GM12878 (cell line): ENCODE data around the gene NCBP3. TPM values are rescaled to one million over a fixed set of nuclear protein-coding genes. Genes with fewer than 3 reads are reported as not detected.
A peak's percentile ranks its signal among the peaks of the same experiment; 100 is the strongest.

Experiments
- ATAC-seq: fragments of 200-7000 bp; cut with Tn5 transposase; 3 replicates; pipeline ENCODE4 v1.9.1; 2020; ENCODE audit warnings: mild to moderate bottlenecking, moderate library complexity
- BruUV-seq: library from RNA; stranded (reverse); fragments of 400-500 nt; replicated peaks from 2 replicates; lab custom pipeline; 2021; lab: Mats Ljungman, UMichigan
- CTCF ChIA-PET: fragments of 300-600 bp; sonication (Branson Sonifier 250); formaldehyde crosslinking; extraction: SDS; loops from one replicate; lab custom pipeline; 2021; ENCODE audit warnings: inconsistent platforms; lab: Yijun Ruan, JAX
- POLR2A ChIA-PET: fragments of 350-600 bp; formaldehyde crosslinking; extraction: SDS; loops from one replicate; lab custom pipeline; 2021; ENCODE audit warnings: inconsistent platforms; lab: Charles Lee
- RAD21 ChIA-PET: fragments of 300-600 bp; sonication (Branson Sonifier 250); formaldehyde crosslinking; loops from one replicate; lab custom pipeline; 2023; ENCODE audit warnings: antibody characterized with exemption; ENCODE audit not compliant: unreplicated experiment; lab: Charles Lee
- SMC1A ChIA-PET: fragments of 300-600 bp; sonication (Branson Sonifier 250); formaldehyde crosslinking; loops from one replicate; lab custom pipeline; 2023; ENCODE audit not compliant: unreplicated experiment, uncharacterized antibody; lab: Charles Lee
- DNase-seq: peaks from one replicate; pipeline ENCODE4 v3.0.0-alpha.2; 2011; ENCODE audit warnings: low read depth, low spot score
- FAIRE-seq: peaks from 3 replicates; lab custom pipeline; 2011; peaks lifted over from hg19 to GRCh38; lab: Jason Lieb, UNC
- H2AFZ ChIP-seq: 2 replicates; pipeline ENCODE4 v1.6.0; 2011; ENCODE audit warnings: low read depth, low read length, control low read depth; ENCODE audit not compliant: control insufficient read depth
- H3K27ac ChIP-seq: 2 replicates; pipeline ENCODE4 v1.5.1; 2011; ENCODE audit warnings: control low read depth; ENCODE audit not compliant: control insufficient read depth, insufficient read depth
- H3K27me3 ChIP-seq, 2 experiments: replicated peaks in 1 of 2; 2 replicates each; pipeline versions ENCODE4 v1.6.0 to v1.6.1; 2011; ENCODE audit warnings: low read length in 1 of 2; ENCODE audit not compliant: control insufficient read depth in 2 of 2, insufficient read depth in 2 of 2
- H3K36me3 ChIP-seq, 2 experiments: 2 replicates each; pipeline ENCODE4 v1.5.1; 2011; ENCODE audit warnings: low read length in 1 of 2; ENCODE audit not compliant: control insufficient read depth in 2 of 2, insufficient read depth in 2 of 2
- H3K4me1 ChIP-seq: 2 replicates; pipeline ENCODE4 v1.6.1; 2011; ENCODE audit warnings: mild to moderate bottlenecking, low read length, moderate library complexity, mixed read lengths; ENCODE audit not compliant: control insufficient read depth, insufficient read depth
- H3K4me2 ChIP-seq: 2 replicates; pipeline ENCODE4 v1.6.0; 2011; ENCODE audit warnings: control low read depth; ENCODE audit not compliant: control insufficient read depth, insufficient read depth
- H3K4me3 ChIP-seq: fragments of 200-600 bp; sonication (generic); 2 replicates; pipeline ENCODE4 v1.5.1; 2016
- H3K79me2 ChIP-seq: 2 replicates; pipeline ENCODE4 v1.6.0; 2011; ENCODE audit warnings: low read length; ENCODE audit not compliant: control insufficient read depth, insufficient read depth
- H3K9ac ChIP-seq: 2 replicates; pipeline ENCODE4 v1.8.0; 2011; ENCODE audit warnings: low read length, control low read depth, mixed read lengths; ENCODE audit not compliant: control insufficient read depth, insufficient read depth
- H3K9me3 ChIP-seq: replicated peaks from 3 replicates; pipeline ENCODE4 v1.5.1; 2011; ENCODE audit warnings: mild to moderate bottlenecking, low read length; ENCODE audit not compliant: control insufficient read depth, insufficient read depth
- H4K20me1 ChIP-seq: 2 replicates; pipeline ENCODE4 v1.6.0; 2011; ENCODE audit not compliant: control insufficient read depth, insufficient read depth
- ASH2L ChIP-seq: fragments of 300-600, 200-600 bp; sonication (generic); IDR thresholded peaks from 2 replicates; pipeline ENCODE4 v1.6.1; 2017; ENCODE audit warnings: low read depth, mild to moderate bottlenecking, borderline replicate concordance
- BHLHE40 ChIP-seq, 2 experiments: fragments of 450-650 bp in 1 of 2; IDR thresholded peaks; 2 replicates each; pipeline ENCODE4 v1.6.1; 2011 to 2017; ENCODE audit warnings: low read depth in 2 of 2, borderline replicate concordance in 1 of 2, improper control_type of control experiment in 1 of 2, low read length in 1 of 2, mild to moderate bottlenecking in 1 of 2
- MYC ChIP-seq: IDR thresholded peaks from 2 replicates; pipeline ENCODE4 v1.6.1; 2011; ENCODE audit warnings: mild to moderate bottlenecking, low read length, moderate library complexity, inconsistent platforms; ENCODE audit not compliant: insufficient read depth, insufficient replicate concordance, insufficient read length, severe bottlenecking
- RELA ChIP-seq: fragments of 450-650 bp; IDR thresholded peaks from 2 replicates; pipeline ENCODE4 v1.8.0; 2014; ENCODE audit warnings: borderline replicate concordance; ENCODE audit not compliant: partially characterized antibody
- SREBF2 ChIP-seq: IDR thresholded peaks from 2 replicates; pipeline ENCODE4 v1.6.1; 2012; ENCODE audit warnings: mild to moderate bottlenecking, low read length
- ZBTB11 ChIP-seq: fragments of 450-650 bp; formaldehyde crosslinking; IDR thresholded peaks from 2 replicates; pipeline ENCODE4 v1.5.0; 2022; ENCODE audit warnings: mild to moderate bottlenecking, missing genetic modification characterization
- WGBS: methylation state at CpG from one replicate; pipeline ENCODE4 v1.1.6; 2016; ENCODE audit warnings: low lambda C conversion rate; ENCODE audit not compliant: insufficient replicate concordance, insufficient coverage; ENCODE audit errors: missing lambda C conversion rate; 5-methylcytosine and 5-hydroxymethylcytosine counted together
- in situ Hi-C: fragments of 300-500 bp; cut with MboI; formaldehyde crosslinking; loops from 9 replicates; pipeline ENCODE4 v1.14.3; 2018; ENCODE audit warnings: mixed read lengths
- intact Hi-C: fragments of 100-400 bp; cut with micrococcal nuclease; formaldehyde crosslinking; loops from one replicate; pipeline ENCODE4 v1.14.2; 2022; ENCODE audit not compliant: unreplicated experiment
- polyA plus RNA-seq, 11 experiments: library from polyadenylated mRNA; depleted of rRNA in 4 of 11; unstranded in 6 of 11; stranded (reverse) in 5 of 11; fragments of >200 nt; fragmentation: Nextera tagmentation in 4 of 11; fragmentation: Illumina TruSeq in 1 of 11; extraction: Ambion mirVana in 4 of 11; extraction: Trizol in 1 of 11; gene quantifications; 1 replicate in 1 of 11; 2 replicates in 10 of 11; pipeline versions ENCODE4 v1.2.1 to v1.2.3, GENCODE V29; 2011 to 2016; ENCODE audit warnings: inconsistent platforms in 2 of 11, missing spikeins in 2 of 11, low read depth in 1 of 11
- total RNA-seq, 4 experiments: library from RNA; depleted of rRNA in 3 of 4; stranded (reverse); fragments of >200 nt in 3 of 4; fragmentation: Illumina TruSeq in 1 of 4; extraction: Trizol in 1 of 4; gene quantifications; 2 replicates each; pipeline versions ENCODE4 v1.2.1 to v1.2.3, GENCODE V29; 2013 to 2021
- TF ChIP-seq, protein P1 (sequence below): fragments of 450-650 bp; IDR thresholded peaks from 2 replicates; pipeline ENCODE4 v1.6.1; 2018; ENCODE audit warnings: borderline replicate concordance, mild to moderate bottlenecking; ENCODE audit not compliant: partially characterized antibody

NCBP3 gene
- total and polyA plus RNA-seq, 10 of the 15 experiments (the other 5 are each of a cell fraction or from before 2014, with no cell fraction given) = 5.2 to 32.0 (median 23.2) TPM

- RAD21 ChIA-PET = no interaction called here
- Histone ChIP-seq H3K79me2 (no peaks in the 10 kb centered on the region), H2AFZ (no peak overlapping the region), H3K4me2 (no peak overlapping the region), H3K27me3 (peaks cover 0 to 2% of the 10 kb centered on the region in 2 experiments; a peak in 1 of 4 replicates), H3K9me3 (no peaks in the 10 kb centered on the region), H4K20me1 (no peaks in the 10 kb centered on the region), H3K9ac (no peak overlapping the region), H3K4me1 (peaks cover 3% of the 10 kb centered on the region), H3K4me3 (no peak overlapping the region), H3K36me3 (no peaks in the 10 kb centered on the region), H3K27ac (no peak overlapping the region)
- DNase-seq (no peak), ATAC-seq (no peak), FAIRE-seq (no peak)
- CTCF ChIA-PET = interaction anchor here (0.6 to 1.9 kb wide), 3 partner anchors 27 to 45 kb away, joined by 3 to 10 read pairs (median 4); partner anchors contain the start of gene NCBP3
- in situ Hi-C loops (no loop called here), intact Hi-C loops (no loop called here)
- POLR2A ChIA-PET = interaction anchor here (0.5 kb wide), 1 partner anchor 95 kb away, joined by 3 read pairs; no protein-coding TSS in a partner anchor
- 16% methylated on average over 4 of the region's 4 CpGs for WGBS
- no TSS peak for BruUV-seq
- SMC1A ChIA-PET = interaction anchor here (1.3 to 1.8 kb wide), 2 partner anchors 13 to 23 kb away, joined by 3 to 4 read pairs; no protein-coding TSS in a partner anchor
- TF ChIP-seq RELA = no peak
These were observed 44.8 kb upstream of the NCBP3 start for GRCh38 chr17:3890878-3891219.

DNA sequence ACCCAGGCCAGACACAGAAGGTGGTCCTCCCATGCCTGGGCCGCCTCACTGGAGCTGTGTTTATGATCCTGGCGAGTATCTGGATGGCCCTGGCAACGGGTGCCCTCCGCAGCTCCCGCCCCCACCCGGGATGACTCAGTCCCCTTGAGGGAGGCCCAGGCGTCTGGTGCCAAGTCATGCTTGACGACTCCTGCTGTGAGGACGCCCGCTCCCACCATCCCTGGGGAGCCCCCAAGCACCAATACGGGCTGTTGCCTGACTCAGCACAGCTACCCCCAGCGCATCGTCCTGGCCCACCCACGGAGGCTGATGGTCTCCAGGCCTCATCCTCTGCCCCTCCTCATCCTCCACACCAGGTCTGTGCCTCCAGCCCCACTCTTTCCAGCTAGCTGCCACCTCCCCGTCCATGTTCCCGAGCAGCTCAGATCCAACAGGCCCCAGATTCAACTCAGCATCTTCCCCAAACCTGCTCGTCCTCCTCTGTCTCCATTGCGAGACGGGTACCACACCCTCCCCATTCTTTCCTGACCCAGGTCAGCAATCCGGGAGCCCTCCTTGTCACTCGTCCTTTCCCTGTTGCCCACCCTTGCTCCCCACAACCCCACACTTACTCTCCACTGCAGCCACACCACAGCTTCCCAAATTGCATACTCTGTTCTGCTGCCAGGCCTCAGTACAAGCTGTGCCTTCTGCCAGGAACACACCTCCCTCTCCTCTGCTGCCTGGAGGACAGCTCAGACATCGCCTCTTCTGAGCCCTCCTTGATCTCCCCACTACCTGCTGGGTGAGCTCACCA, 44.2 kb upstream of the NCBP3 start:
- no peak overlapping the region for H3K9ac ChIP-seq
- H3K9me3 ChIP-seq = no peaks in the 10 kb centered on the region
- ChIA-PET POLR2A (interaction anchor here (0.5 kb wide), 1 partner anchor 94 kb away, joined by 3 read pairs; no protein-coding TSS in a partner anchor), RAD21 (interaction anchor here (1.2 kb wide), 1 partner anchor 21 kb away, joined by 4 read pairs; no protein-coding TSS in a partner anchor), SMC1A (interaction anchor here (1.3 to 1.8 kb wide), 2 partner anchors 14 to 24 kb away, joined by 3 to 4 read pairs; no protein-coding TSS in a partner anchor), CTCF (interaction anchor here (0.6 to 1.9 kb wide), 4 partner anchors 27 to 456 kb away, joined by 3 to 10 read pairs (median 4); partner anchors contain the start of gene NCBP3)
- no peak for ATAC-seq
- intact Hi-C loops (no loop called here), in situ Hi-C loops (no loop called here)
- H3K27me3 ChIP-seq = peaks cover 0 to 2% of the 10 kb centered on the region in 2 experiments; a peak in 1 of 4 replicates
- peaks cover 3% of the 10 kb centered on the region for H3K4me1 ChIP-seq
- H4K20me1 ChIP-seq = no peaks in the 10 kb centered on the region
- H3K4me3 ChIP-seq = no peak overlapping the region
- DNase-seq = no peak
- no peaks in the 10 kb centered on the region for H3K79me2 ChIP-seq
- WGBS = 29% methylated on average over 22 of the region's 22 CpGs
- no peaks in the 10 kb centered on the region for H3K36me3 ChIP-seq
- BruUV-seq = no TSS peak
- no peak overlapping the region for H3K27ac ChIP-seq
- no peak overlapping the region for H2AFZ ChIP-seq
- no peak for FAIRE-seq
- no peak overlapping the region for H3K4me2 ChIP-seq
- TF ChIP-seq, protein P1, sequence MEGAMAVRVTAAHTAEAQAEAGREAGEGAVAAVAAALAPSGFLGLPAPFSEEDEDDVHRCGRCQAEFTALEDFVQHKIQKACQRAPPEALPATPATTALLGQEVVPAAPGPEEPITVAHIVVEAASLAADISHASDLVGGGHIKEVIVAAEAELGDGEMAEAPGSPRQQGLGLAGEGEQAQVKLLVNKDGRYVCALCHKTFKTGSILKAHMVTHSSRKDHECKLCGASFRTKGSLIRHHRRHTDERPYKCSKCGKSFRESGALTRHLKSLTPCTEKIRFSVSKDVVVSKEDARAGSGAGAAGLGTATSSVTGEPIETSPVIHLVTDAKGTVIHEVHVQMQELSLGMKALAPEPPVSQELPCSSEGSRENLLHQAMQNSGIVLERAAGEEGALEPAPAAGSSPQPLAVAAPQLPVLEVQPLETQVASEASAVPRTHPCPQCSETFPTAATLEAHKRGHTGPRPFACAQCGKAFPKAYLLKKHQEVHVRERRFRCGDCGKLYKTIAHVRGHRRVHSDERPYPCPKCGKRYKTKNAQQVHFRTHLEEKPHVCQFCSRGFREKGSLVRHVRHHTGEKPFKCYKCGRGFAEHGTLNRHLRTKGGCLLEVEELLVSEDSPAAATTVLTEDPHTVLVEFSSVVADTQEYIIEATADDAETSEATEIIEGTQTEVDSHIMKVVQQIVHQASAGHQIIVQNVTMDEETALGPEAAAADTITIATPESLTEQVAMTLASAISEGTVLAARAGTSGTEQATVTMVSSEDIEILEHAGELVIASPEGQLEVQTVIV = no peak
- no peak for TF ChIP-seq MYC
- no peak for TF ChIP-seq ZBTB11 (CRISPR knock-in tag)
- no peak for TF ChIP-seq ASH2L
- no peak for TF ChIP-seq SREBF2
- peak in 1 of 2 experiments; percentile 24; a peak in 1 of 4 replicates for TF ChIP-seq BHLHE40 (IDR thresholded peaks at IDR 0.05; ENCODE audit: borderline replicate concordance in 1 of 2, low read depth in 2 of 2, low read length in 1 of 2)
